HCT116 (cell line): ENCODE results near the gene PHOX2A. TPM values are rescaled to one million over a fixed set of nuclear protein-coding genes. Genes with fewer than 3 reads are reported as not detected.

Source experiments
- ATAC-seq: fragments of 200-7000 bp; cut with Tn5 transposase; 2 replicates; pipeline ENCODE4 v1.9.1; 2020; ENCODE audit warnings: mild to moderate bottlenecking, moderate library complexity
- BruUV-seq: library from RNA; stranded (reverse); fragments of 400-500 nt; replicated peaks from 2 replicates; lab custom pipeline; 2021; lab: Mats Ljungman, UMichigan
- CTCF ChIA-PET: fragments of 300-600 bp; sonication (Branson Sonifier 250); formaldehyde crosslinking; loops from one replicate; lab custom pipeline; 2021; ENCODE audit warnings: antibody characterized with exemption; lab: Charles Lee
- POLR2A ChIA-PET: fragments of 300-600, 350-600 bp; sonication (Branson Sonifier 250); formaldehyde crosslinking; loops from one replicate; lab custom pipeline; 2021; ENCODE audit warnings: antibody characterized with exemption; lab: Charles Lee
- RAD21 ChIA-PET, 2 experiments: fragments of 300-600 bp; sonication (Branson Sonifier 250); formaldehyde crosslinking; loops; one replicate each; lab custom pipeline; 2023; ENCODE audit warnings: low total read pairs in 2 of 2; ENCODE audit not compliant: uncharacterized antibody in 2 of 2, unreplicated experiment in 2 of 2, low non-redundant PET in 1 of 2; lab: Charles Lee
- DNase-seq: peaks from one replicate; pipeline ENCODE4 v3.0.0-alpha.2; 2010; ENCODE audit warnings: low read depth, low spot score
- H2AFZ ChIP-seq: fragments of 200-600 bp; shearing (Covaris generic), sonication (generic); 2 replicates; pipeline ENCODE4 v1.6.1; 2017; ENCODE audit warnings: low read depth, mixed run types, mixed read lengths, antibody characterized with exemption, low read length; ENCODE audit not compliant: poor library complexity, severe bottlenecking
- H3K27ac ChIP-seq: 2 replicates; pipeline ENCODE4 v1.5.1; 2012; ENCODE audit warnings: low read depth, low read length
- H3K27me3 ChIP-seq: fragments of 200-600 bp; sonication (generic); 2 replicates; pipeline ENCODE4 v1.6.1; 2016; ENCODE audit warnings: mixed run types, low read length, mixed read lengths; ENCODE audit not compliant: insufficient read depth
- H3K36me3 ChIP-seq, 2 experiments: fragments of 200-500 bp in 1 of 2; fragments of 200-600 bp in 1 of 2; sonication (Bioruptor generic) in 1 of 2; sonication (generic) in 1 of 2; 2 replicates each; pipeline versions ENCODE4 v1.5.1 to v1.6.1; 2014 to 2016; ENCODE audit warnings: low read length in 2 of 2, inconsistent platforms in 1 of 2, mixed read lengths in 1 of 2, mixed run types in 1 of 2; ENCODE audit not compliant: insufficient read depth in 2 of 2, control insufficient read depth in 1 of 2
- H3K4me1 ChIP-seq, 2 experiments: fragments of 200-600 bp in 1 of 2; sonication (generic) in 1 of 2; 2 replicates each; pipeline versions ENCODE4 v1.5.1 to v1.6.1; 2012 to 2017; ENCODE audit warnings: low read length in 2 of 2, inconsistent platforms in 1 of 2, mild to moderate bottlenecking in 1 of 2, mixed read lengths in 1 of 2, mixed run types in 1 of 2, moderate library complexity in 1 of 2; ENCODE audit not compliant: insufficient read depth in 2 of 2, control insufficient read depth in 1 of 2
- H3K4me2 ChIP-seq: fragments of 200-600 bp; sonication (generic); 2 replicates; pipeline ENCODE4 v1.6.1; 2017; ENCODE audit warnings: mixed run types, low read length, mixed read lengths
- H3K4me3 ChIP-seq, 2 experiments: fragments of 200-600 bp in 1 of 2; sonication (generic) in 1 of 2; replicated peaks in 1 of 2; 2 replicates each; pipeline ENCODE4 v1.5.1; 2011 to 2016; ENCODE audit warnings: low read length in 2 of 2, control low read depth in 1 of 2, low read depth in 1 of 2, mild to moderate bottlenecking in 1 of 2, mixed read lengths in 1 of 2, mixed run types in 1 of 2
- H3K79me2 ChIP-seq: fragments of 200-600 bp; sonication (generic); 2 replicates; pipeline ENCODE4 v1.6.1; 2017; ENCODE audit warnings: mild to moderate bottlenecking, mixed run types, low read length, moderate library complexity, mixed read lengths; ENCODE audit not compliant: insufficient read depth
- H3K9ac ChIP-seq: fragments of 200-600 bp; sonication (generic); 2 replicates; pipeline ENCODE4 v1.6.1; 2016; ENCODE audit warnings: low read length, mixed read lengths
- H3K9me2 ChIP-seq: fragments of 200-600 bp; sonication (generic), shearing (Covaris generic); 2 replicates; pipeline ENCODE4 v1.6.1; 2017; ENCODE audit warnings: mixed run types, mild to moderate bottlenecking, moderate library complexity; ENCODE audit not compliant: insufficient read depth
- H3K9me3 ChIP-seq, 2 experiments: fragments of 200-500 bp in 1 of 2; fragments of 200-600 bp in 1 of 2; sonication (Bioruptor generic) in 1 of 2; sonication (generic) in 1 of 2; 2 replicates each; pipeline ENCODE4 v1.6.1; 2014 to 2017; ENCODE audit warnings: low read length in 2 of 2, mixed read lengths in 2 of 2, inconsistent platforms in 1 of 2, low read depth in 1 of 2, mild to moderate bottlenecking in 1 of 2, mixed run types in 1 of 2, moderate library complexity in 1 of 2; ENCODE audit not compliant: control insufficient read depth in 1 of 2, insufficient read depth in 1 of 2
- H4K20me1 ChIP-seq: fragments of 200-600 bp; sonication (generic), shearing (Covaris generic); 2 replicates; pipeline ENCODE4 v1.6.1; 2017; ENCODE audit warnings: mixed run types, mild to moderate bottlenecking, moderate library complexity; ENCODE audit not compliant: insufficient read depth
- ATF3 ChIP-seq: IDR thresholded peaks from 2 replicates; pipeline ENCODE4 v1.6.1; 2012
- CBX3 ChIP-seq: IDR thresholded peaks from 2 replicates; pipeline ENCODE4 v1.6.1; 2012; ENCODE audit warnings: low read depth
- CEBPB ChIP-seq: IDR thresholded peaks from 2 replicates; pipeline ENCODE4 v1.6.1; 2012; ENCODE audit warnings: low read depth
- EGR1 ChIP-seq: IDR thresholded peaks from 2 replicates; pipeline ENCODE4 v1.6.1; 2012; ENCODE audit warnings: low read depth
- EZH2phosphoT487 ChIP-seq: fragments of 200-600 bp; IDR thresholded peaks from 2 replicates; pipeline ENCODE4 v1.6.1; 2018; ENCODE audit warnings: antibody characterized with exemption, borderline replicate concordance
- MAX ChIP-seq: IDR thresholded peaks from 2 replicates; pipeline ENCODE4 v1.6.1; 2012
- POLR2A ChIP-seq: IDR thresholded peaks from 2 replicates; pipeline ENCODE4 v1.7.0; 2011; ENCODE audit warnings: borderline replicate concordance; ENCODE audit not compliant: insufficient read depth, insufficient read length; ENCODE audit errors: extremely low read depth
- POLR2AphosphoS5 ChIP-seq: IDR thresholded peaks from 2 replicates; pipeline ENCODE4 v1.6.1; 2011; ENCODE audit warnings: mild to moderate bottlenecking, low read depth, low read length, moderate library complexity
- RAD21 ChIP-seq: IDR thresholded peaks from 2 replicates; pipeline ENCODE4 v1.6.1; 2012; ENCODE audit warnings: low read depth, mild to moderate bottlenecking
- SP1 ChIP-seq: IDR thresholded peaks from 2 replicates; pipeline ENCODE4 v1.6.1; 2012; ENCODE audit warnings: low read depth
- TCF7L2 ChIP-seq: IDR thresholded peaks from 2 replicates; pipeline ENCODE4 v1.7.0; 2011; ENCODE audit warnings: borderline replicate concordance, inconsistent platforms; ENCODE audit not compliant: insufficient read depth, insufficient read length; ENCODE audit errors: extremely low read depth
- YY1 ChIP-seq: IDR thresholded peaks from 2 replicates; pipeline ENCODE4 v1.6.1; 2011; ENCODE audit warnings: low read length, low read depth, moderate library complexity, mild to moderate bottlenecking; ENCODE audit not compliant: insufficient replicate concordance; ENCODE audit errors: extremely low read depth
- ZBTB33 ChIP-seq: IDR thresholded peaks from 2 replicates; pipeline ENCODE4 v1.6.1; 2011; ENCODE audit warnings: mild to moderate bottlenecking, low read length, moderate library complexity; ENCODE audit not compliant: insufficient replicate concordance; ENCODE audit errors: extremely low read depth
- ZFX ChIP-seq: fragments of 450-650 bp; IDR thresholded peaks from 2 replicates; pipeline ENCODE4 v1.6.1; 2017
- ZNF274 ChIP-seq: fragments of 200-500 bp; sonication (Bioruptor generic); IDR thresholded peaks from 2 replicates; pipeline ENCODE4 v1.6.1; 2014; ENCODE audit warnings: mild to moderate bottlenecking, low read depth, low read length, inconsistent platforms
- intact Hi-C: fragments of 100-400 bp; cut with micrococcal nuclease; formaldehyde crosslinking; loops from 2 replicates; pipeline ENCODE4 v1.10.0; 2022
- total RNA-seq: library from RNA; stranded (reverse); gene quantifications from one replicate; pipeline ENCODE4 v1.2.1, GENCODE V29; 2021; ENCODE audit not compliant: unreplicated experiment

Gene PHOX2A
- total RNA-seq, 1 experiment from 2014 or later, result not detected

- H3K36me3 ChIP-seq, result peaks cover 12 to 26% of the 10 kb centered on the region in 2 experiments; a peak in 3 of 4 replicates
- BruUV-seq, result no TSS peak
Observed at GRCh38 chr11:72233773-72234513, 10.0 kb downstream of the PHOX2A start.

GRCh38 chr11:72233056-72233772 lies 10.8 kb downstream of the PHOX2A start:
- ChIA-PET RAD21 (no interaction called here), CTCF (no interaction called here)
- TF ChIP-seq YY1 (no peak), EZH2phosphoT487 (no peak), ATF3 (no peak), POLR2A (no peak), POLR2AphosphoS5 (no peak), EGR1 (no peak), ZNF274 (no peak), ZBTB33 (no peak), TCF7L2 (no peak), ZFX (no peak), SP1 (no peak), CEBPB (no peak)

More at GRCh38 chr11:72233773-72234513, 10.0 kb downstream of the PHOX2A start:
- H3K79me2 ChIP-seq, result no peaks in the 10 kb centered on the region
- DNase-seq (no peak), ATAC-seq (no peak)
- ChIA-PET CTCF (no interaction called here), RAD21 (no interaction called here), POLR2A (no interaction called here)
- TF ChIP-seq MAX (no peak), RAD21 (no peak), CBX3 (no peak), ZNF274 (no peak), ZFX (no peak)
- no peaks in the 10 kb centered on the region for H4K20me1 ChIP-seq
- no peaks in the 10 kb centered on the region for H3K9me2 ChIP-seq
- no peak overlapping the region for H2AFZ ChIP-seq
- no peak overlapping the region for H3K4me2 ChIP-seq
- intact Hi-C loops, result no loop called here
- H3K4me3 ChIP-seq, result no peak overlapping the region
- H3K27ac ChIP-seq, result no peak overlapping the region
- no peaks in the 10 kb centered on the region for H3K27me3 ChIP-seq
- H3K4me1 ChIP-seq, result peaks cover 0 to 4% of the 10 kb centered on the region in 2 experiments; a peak in 1 of 4 replicates
- H3K9me3 ChIP-seq, result no peaks in the 10 kb centered on the region
- no peak overlapping the region for H3K9ac ChIP-seq

More at GRCh38 chr11:72233056-72233772, 10.8 kb downstream of the PHOX2A start:
- no peaks in the 10 kb centered on the region for H4K20me1 ChIP-seq
- H3K4me2 ChIP-seq, result no peak overlapping the region
- intact Hi-C loops, result no loop called here
- no peaks in the 10 kb centered on the region for H3K9me3 ChIP-seq
- H3K79me2 ChIP-seq, result no peaks in the 10 kb centered on the region
- H3K4me1 ChIP-seq, result peaks cover 0 to 4% of the 10 kb centered on the region in 2 experiments; a peak in 1 of 4 replicates
- no peaks in the 10 kb centered on the region for H3K9me2 ChIP-seq
- no TSS peak for BruUV-seq
- H3K27ac ChIP-seq, result no peak overlapping the region
- ATAC-seq (no peak), DNase-seq (no peak)
- H3K4me3 ChIP-seq, result no peak overlapping the region
- H3K36me3 ChIP-seq, result peaks cover 14 to 29% of the 10 kb centered on the region in 2 experiments; a peak in 3 of 4 replicates
- no peak overlapping the region for H3K9ac ChIP-seq
- H2AFZ ChIP-seq, result no peak overlapping the region
- POLR2A ChIA-PET, result no interaction called here
- H3K27me3 ChIP-seq, result no peaks in the 10 kb centered on the region
